Lower lobe of right lung (tissue), 2 donors: ENCODE results near the gene NDUFA5. TPM values are rescaled to one million over a fixed set of nuclear protein-coding genes. Genes with fewer than 3 reads are reported as not detected.

Source experiments
- ATAC-seq, 2 donors: fragments of 200-7000 bp; cut with Tn5 transposase; one replicate each; pipeline ENCODE4 v1.9.1; 2020 to 2022; ENCODE audit warnings: mild to moderate bottlenecking in 2 of 2, moderate library complexity in 2 of 2
- DNase-seq: peaks from one replicate; pipeline ENCODE4 v3.0.0-alpha.2; 2020
- H3K27ac ChIP-seq: fragments of 200-600 bp; one replicate; pipeline ENCODE4 v1.8.0; 2022
- H3K27me3 ChIP-seq: fragments of 200-600 bp; one replicate; pipeline ENCODE4 v1.8.0; 2022; ENCODE audit warnings: low read depth
- H3K36me3 ChIP-seq: fragments of 200-600 bp; one replicate; pipeline ENCODE4 v1.8.0; 2022; ENCODE audit warnings: mild to moderate bottlenecking
- H3K4me1 ChIP-seq: fragments of 200-600 bp; one replicate; pipeline ENCODE4 v1.8.0; 2022
- H3K4me3 ChIP-seq: fragments of 200-600 bp; one replicate; pipeline ENCODE4 v1.8.0; 2022; ENCODE audit warnings: mild to moderate bottlenecking
- H3K9me3 ChIP-seq: fragments of 200-600 bp; one replicate; pipeline ENCODE4 v1.8.0; 2022
- CTCF ChIP-seq: fragments of 200-600 bp; IDR thresholded peaks from one replicate; pipeline ENCODE4 v1.8.0; 2022; ENCODE audit warnings: antibody characterized with exemption, mild to moderate bottlenecking
- intact Hi-C: fragments of 100-400 bp; cut with DNase I; formaldehyde crosslinking; loops from one replicate; pipeline ENCODE4 v1.11.0; 2022
- total RNA-seq: library from RNA; stranded (reverse); fragmentation: NEBNext Ultra II Directional; extraction: Animal tissue kit (Norgen Biotek cat#: 25700); gene quantifications from one replicate; pipeline ENCODE4 v1.2.1, GENCODE V29; 2021
- donor health status: DM: no; HTN: yes; CAD: no; lungs with severe emphysema.

Gene NDUFA5
- total RNA-seq, 1 donor from 2014 or later = 61.4 TPM

- Histone ChIP-seq H3K4me3 (no peak overlapping the region), H3K9me3 (no peaks in the 10 kb centered on the region), H3K4me1 (no peaks in the 10 kb centered on the region), H3K36me3 (no peaks in the 10 kb centered on the region), H3K27me3 (no peaks in the 10 kb centered on the region), H3K27ac (no peak overlapping the region)
- ATAC-seq (no peak), DNase-seq (no peak)
- intact Hi-C loops = no loop called here
- no peak for TF ChIP-seq CTCF
These were observed 65.1 kb downstream of the NDUFA5 start for GRCh38 chr7:123492485-123492884.

Other genes starting within 250 kb of the NDUFA5 start
- 3.2 TPM for gene IQUB, start 23.2 kb downstream of the NDUFA5 start, total RNA-seq
- gene ASB15, start 44.0 kb upstream of the NDUFA5 start, total RNA-seq = not detected
- gene LMOD2, start 98.0 kb upstream of the NDUFA5 start, total RNA-seq = not detected
- gene WASL, start 191.2 kb upstream of the NDUFA5 start, total RNA-seq = 33.3 TPM